ENCODE measurements around the gene CHST8.
A peak's percentile ranks its signal among the peaks of the same experiment; 100 is the strongest.

CHST8 gene

GRCh38 chr19:33667881-33668280 is 46.1 kb downstream of the CHST8 start:
- no peak for TF ChIP-seq CTCF (conservative IDR thresholded peaks at IDR 0.05; ENCODE audit: low read depth, low read length)
- no peak for DNase-seq (ENCODE audit: low read depth)
- H3K4me3 ChIP-seq (ENCODE audit: low read depth, low read length) = no peak overlapping the region

- H3K4me3 ChIP-seq (ENCODE audit: low read depth, low read length) = no peak overlapping the region
- no peak for TF ChIP-seq CTCF (conservative IDR thresholded peaks at IDR 0.05; ENCODE audit: low read depth, low read length)
- DNase-seq (ENCODE audit: low read depth) = peak; percentile 4
Observed at GRCh38 chr19:33668968-33669367, 47.2 kb downstream of the CHST8 start.

GRCh38 chr19:33669376-33669775 is 47.6 kb downstream of the CHST8 start:
- TF ChIP-seq CTCF (conservative IDR thresholded peaks at IDR 0.05; ENCODE audit: low read depth, low read length) = no peak
- no peak for DNase-seq (ENCODE audit: low read depth)
- no peak overlapping the region for H3K4me3 ChIP-seq (ENCODE audit: low read depth, low read length)

GRCh38 chr19:33670398-33670797 is 48.6 kb downstream of the CHST8 start:
- no peak for TF ChIP-seq CTCF (conservative IDR thresholded peaks at IDR 0.05; ENCODE audit: low read depth, low read length)
- H3K4me3 ChIP-seq (ENCODE audit: low read depth, low read length) = no peak overlapping the region
- DNase-seq (ENCODE audit: low read depth) = no peak

- DNase-seq (ENCODE audit: low read depth) = no peak
- TF ChIP-seq CTCF (conservative IDR thresholded peaks at IDR 0.05; ENCODE audit: low read depth, low read length) = no peak
Observed at GRCh38 chr19:33671211-33671610, 49.5 kb downstream of the CHST8 start.

GRCh38 chr19:33673258-33673875 is 51.6 kb downstream of the CHST8 start:
- no peak overlapping the region for H3K4me3 ChIP-seq (ENCODE audit: low read depth, low read length)
- no peak for TF ChIP-seq CTCF (conservative IDR thresholded peaks at IDR 0.05; ENCODE audit: low read depth, low read length)
- no peak for DNase-seq (ENCODE audit: low read depth)

More at GRCh38 chr19:33671211-33671610, 49.5 kb downstream of the CHST8 start:
- no peak overlapping the region for H3K4me3 ChIP-seq (ENCODE audit: low read depth, low read length)

- no peak overlapping the region for H3K4me3 ChIP-seq (ENCODE audit: low read depth, low read length)
- no peak for TF ChIP-seq CTCF (conservative IDR thresholded peaks at IDR 0.05; ENCODE audit: low read depth, low read length)
- no peak for DNase-seq (ENCODE audit: low read depth)
Observed at GRCh38 chr19:33673996-33674625, 52.4 kb downstream of the CHST8 start.
